COLO668 (cell line): ENCODE measurements around the gene ARSG.
"Not testable (repeated sequence)": the region's sequence is repeated elsewhere in the genome, so short reads cannot be mapped to it uniquely, and the experiment has no call there.

Experiments
- DNase-seq: peaks from one replicate; lab custom pipeline; 2025; ENCODE audit not compliant: unreplicated experiment; lab: John Stamatoyannopoulos, UW

Gene ARSG

GRCh38 chr17:68327823-68328557 lies 36.7 kb downstream of the ARSG start:
- DNase-seq = no peak

DNA sequence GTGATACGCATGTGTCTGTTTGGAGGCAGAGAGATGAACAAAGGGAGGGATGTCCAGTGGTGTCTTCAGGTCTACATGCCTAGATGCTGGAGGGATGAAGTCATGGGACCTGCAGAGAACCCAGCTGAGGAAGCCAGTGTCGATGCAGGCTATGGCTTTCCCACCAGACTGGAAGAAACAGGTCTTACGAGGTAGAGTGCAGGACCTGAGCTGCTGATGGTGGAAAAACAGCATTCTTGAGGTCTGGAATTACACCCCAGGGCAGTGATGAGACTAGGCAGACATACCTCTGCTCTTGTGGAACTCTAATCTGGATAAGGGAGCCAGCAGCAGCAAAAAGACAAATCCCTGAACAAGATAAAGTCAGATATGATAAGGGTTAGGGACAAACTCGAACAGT lies 37.4 kb downstream of the ARSG start:
- no peak for DNase-seq

- DNase-seq = no peak
Measured at GRCh38 chr17:68329331-68329730, 38.0 kb downstream of the ARSG start.

DNA sequence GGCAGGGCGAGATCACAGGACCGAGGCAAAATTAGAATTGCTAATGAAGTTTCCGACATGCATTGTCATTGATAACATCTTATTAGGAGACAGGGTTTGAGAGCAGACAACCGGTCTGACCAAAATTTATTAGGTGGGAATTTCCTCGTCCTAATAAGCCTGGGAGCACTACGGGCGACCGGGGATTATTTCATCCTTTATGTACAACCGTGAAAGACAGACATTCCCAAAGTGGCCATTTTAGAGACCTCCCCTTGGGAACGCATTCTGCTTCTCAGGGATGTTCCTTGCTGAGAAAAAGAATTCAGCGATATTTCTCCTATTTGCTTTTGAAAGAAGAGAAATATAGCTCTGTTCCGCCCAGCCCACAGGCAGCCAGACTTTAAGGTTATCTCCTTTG lies 40.6 kb downstream of the ARSG start:
- not testable (repeated sequence) for DNase-seq

- DNase-seq = no peak
Measured at GRCh38 chr17:68334393-68334792, 43.1 kb downstream of the ARSG start.

DNA sequence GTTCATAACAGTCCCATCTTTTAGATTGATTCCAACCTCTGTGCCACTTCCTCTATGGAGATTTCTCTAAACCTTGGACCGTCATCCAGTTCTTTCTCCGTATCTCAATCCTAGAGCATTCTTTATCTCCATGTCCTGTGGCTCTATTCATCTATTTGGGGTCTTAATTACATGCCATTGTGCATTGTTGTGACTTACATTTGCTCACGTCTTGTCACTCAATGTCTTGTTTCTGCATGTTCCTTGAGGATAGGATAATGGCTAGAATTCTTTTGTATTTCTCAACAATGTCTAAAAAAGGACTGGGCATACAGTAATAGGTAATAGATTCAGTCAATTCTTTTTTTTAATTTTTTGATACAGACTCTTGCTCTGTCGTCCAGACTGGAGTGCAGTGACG lies 50.2 kb downstream of the ARSG start:
- no peak for DNase-seq

DNA sequence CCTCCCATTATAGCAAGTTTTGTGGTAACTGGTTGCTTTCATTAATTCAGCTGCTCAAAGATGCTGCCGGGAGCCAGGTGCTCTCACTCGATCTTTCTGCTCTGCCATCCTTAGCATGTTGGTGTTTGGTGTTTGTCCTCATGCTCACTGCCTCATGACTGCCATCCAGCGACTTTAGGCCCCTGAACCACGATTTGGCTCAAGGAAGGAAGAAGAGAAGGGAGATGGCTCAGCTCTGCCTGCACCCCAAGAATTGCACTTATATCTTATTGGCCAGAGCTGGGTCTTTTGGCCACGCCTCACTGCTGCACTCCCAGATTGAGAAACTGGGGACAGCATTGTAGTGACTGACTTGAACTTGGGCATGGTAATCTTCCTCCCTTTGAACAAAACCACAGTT lies 52.7 kb downstream of the ARSG start:
- DNase-seq = no peak

DNA sequence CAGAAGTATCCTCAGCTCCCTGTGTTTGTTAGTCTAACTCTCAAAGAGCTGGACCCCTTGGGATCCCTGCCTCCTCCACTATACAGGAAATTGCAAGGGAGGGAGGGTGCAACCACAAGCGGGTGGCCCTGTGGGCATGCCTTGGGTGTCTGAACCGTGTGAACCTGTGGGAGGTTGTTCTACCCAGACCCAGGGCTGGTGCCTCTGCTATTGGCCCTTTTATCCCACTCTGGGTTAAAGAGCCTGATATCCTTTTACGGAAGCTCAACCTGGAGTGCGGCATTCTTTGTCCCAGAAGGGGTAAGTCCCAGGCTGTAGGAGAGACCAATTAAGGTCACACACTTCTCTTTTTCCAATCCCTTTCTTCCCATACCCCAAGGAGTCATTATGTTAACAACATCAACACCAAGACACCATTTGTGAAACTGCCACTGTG lies 53.4 kb downstream of the ARSG start:
- DNase-seq = no peak

GRCh38 chr17:68346448-68346847 lies 55.2 kb downstream of the ARSG start:
- DNase-seq = no peak

GRCh38 chr17:68347380-68347779 lies 56.1 kb downstream of the ARSG start:
- DNase-seq = no peak

DNA sequence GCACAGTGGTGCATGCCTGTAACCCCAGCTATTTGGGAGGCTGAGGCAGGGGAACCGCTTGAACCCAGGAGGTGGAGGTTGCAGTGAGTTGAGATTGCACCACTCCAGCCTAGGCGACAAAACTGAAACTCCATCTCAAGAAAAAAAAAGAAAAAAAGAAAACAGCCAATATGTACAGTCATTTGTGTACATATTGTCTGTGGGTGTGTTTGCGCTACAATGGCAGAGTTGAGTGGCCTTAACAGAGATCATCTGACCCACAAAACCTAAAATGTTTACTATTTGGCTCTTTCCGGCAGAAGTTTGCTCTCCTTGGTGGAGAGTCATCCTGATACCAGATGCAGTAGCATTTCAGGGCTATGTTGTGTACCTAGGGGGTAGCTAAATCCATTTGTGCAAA lies 57.9 kb downstream of the ARSG start:
- DNase-seq = no peak

GRCh38 chr17:68351395-68351794 lies 60.1 kb downstream of the ARSG start:
- DNase-seq = no peak

- DNase-seq = no peak
Measured at GRCh38 chr17:68352041-68352440, 60.7 kb downstream of the ARSG start.

DNA sequence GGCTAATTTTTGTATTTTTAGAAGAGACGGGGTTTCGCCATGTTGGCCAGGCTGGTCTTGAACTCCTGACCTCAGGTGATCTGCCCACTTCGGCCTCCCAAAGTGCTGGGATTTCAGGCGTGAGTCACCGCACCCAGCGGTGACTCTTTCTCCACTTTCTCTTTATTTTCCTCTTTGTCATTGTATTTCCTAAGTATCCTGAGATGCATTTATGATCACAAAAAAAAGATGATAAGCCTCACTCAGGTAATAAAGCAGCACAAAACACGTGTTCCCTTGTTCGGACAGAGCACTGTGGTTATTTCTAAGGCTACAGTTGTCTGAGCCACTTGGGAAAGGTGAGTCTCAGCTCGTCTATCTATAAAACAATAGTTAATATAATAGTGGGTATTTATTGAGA lies 61.4 kb downstream of the ARSG start:
- DNase-seq = not testable (repeated sequence)

DNA sequence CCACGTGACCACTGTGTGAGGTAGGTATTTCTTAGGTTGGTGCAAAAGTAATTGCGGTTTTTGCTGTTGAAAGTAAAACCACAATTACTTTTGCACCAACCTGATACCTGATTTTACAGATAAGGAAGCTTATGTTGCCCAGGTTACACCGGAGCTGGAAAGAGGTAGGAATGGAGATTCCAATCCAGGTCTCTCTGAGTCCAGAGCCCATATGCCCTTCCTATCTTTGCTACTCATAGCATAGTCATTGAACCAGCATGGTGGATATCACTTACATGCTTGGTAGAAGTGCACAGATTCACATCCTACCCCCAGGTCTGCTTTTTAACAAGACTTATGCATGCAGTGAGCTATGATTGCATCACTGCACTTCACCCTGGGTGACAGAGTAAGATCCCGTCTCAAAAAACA lies 61.8 kb downstream of the ARSG start:
- no peak for DNase-seq

- DNase-seq = not testable (repeated sequence)
Measured at GRCh38 chr17:68354311-68354710, 63.0 kb downstream of the ARSG start.

DNA sequence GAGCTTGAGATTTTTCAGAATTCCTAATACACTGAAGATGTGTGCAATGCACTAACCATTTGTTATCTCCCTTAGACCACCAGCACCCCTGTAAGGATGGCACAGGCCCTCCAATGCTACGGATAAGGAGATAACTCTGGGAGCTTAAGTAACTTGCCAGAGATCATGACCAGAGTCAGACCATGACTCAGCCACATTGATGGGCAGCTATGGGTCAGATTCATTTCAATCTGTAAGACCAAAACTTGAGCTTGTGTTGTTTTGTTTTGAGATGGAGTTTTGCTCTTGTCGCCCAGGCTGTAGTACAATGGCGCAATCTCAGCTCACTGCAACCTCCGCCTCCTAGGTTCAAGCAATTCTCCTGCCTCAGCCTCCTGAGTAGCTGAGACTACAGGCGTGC lies 63.8 kb downstream of the ARSG start:
- DNase-seq = not testable (repeated sequence)

DNA sequence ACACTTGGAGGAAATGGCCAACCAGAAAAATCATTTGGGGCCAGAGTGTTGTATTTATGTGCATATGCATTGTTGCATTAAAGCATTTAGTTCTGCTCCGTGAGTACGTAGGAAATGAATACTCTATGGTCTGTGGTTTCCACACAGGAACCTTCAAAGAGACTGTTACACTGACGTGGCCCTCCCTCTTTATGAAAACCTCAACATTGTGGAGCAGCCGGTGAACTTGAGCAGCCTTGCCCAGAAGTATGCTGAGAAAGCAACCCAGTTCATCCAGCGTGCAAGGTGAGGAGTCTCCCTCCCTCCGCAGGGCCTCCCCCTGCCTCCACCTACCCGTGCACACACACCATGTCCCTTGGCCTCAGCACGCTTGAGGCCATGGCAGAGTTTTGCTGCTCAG lies 65.2 kb downstream of the ARSG start:
- DNase-seq = no peak

GRCh38 chr17:68356949-68357455 lies 65.7 kb downstream of the ARSG start:
- DNase-seq = no peak

DNA sequence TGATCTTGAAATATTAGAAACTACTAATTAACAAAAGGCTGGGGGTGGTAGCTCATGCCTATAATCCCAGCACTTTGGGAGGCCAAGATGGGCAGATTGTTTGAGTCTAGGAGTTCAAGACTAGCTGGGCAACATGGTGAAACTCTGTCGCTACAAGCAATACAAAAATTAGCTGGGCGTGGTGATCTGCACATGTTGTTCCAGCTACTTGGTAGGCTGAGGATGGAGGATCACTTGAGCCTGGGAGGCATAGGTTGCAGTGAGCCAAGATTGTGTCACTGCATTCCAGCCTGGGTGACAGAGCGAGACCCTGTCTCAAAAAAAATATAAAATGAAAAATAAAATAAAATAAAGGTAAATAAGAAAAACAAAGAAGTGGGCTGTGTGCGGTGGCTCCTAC lies 66.6 kb downstream of the ARSG start:
- DNase-seq = no peak

DNA sequence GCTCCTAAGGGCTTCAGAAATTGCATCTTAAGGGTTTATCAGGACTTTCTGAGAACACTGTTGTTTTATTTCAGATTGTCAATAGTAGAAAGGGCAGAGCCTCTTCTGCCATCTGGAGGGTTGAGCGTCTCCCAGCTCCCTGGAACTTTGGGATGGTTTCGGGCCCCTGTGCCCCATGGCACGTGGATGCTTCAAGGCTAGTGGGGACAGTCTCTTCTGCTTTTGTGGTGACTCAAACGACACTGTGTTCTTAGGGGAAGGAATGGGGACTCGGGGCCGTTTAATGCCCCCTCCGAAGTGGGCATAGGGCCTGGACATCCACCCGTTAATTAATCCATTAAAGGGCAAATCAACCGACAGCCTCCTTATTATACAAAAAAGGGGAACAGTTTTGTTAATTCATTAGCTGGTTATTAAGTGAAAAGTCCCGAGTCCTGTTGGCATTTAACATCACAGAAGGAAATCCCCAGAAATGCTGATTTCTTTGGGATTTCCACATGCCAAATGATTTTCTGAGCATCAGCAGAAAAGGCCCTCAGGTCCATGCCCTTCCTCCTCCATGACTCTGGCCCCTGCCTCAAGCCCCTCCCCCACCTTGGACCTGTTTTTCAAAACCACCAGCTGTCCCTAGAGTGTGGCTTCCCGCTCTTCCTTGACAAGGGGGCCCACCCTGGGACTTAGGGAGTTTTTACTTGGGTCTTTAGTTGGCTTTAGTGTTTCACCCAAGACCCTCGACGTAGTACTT lies 68.7 kb downstream of the ARSG start:
- no peak for DNase-seq

- no peak for DNase-seq
Measured at GRCh38 chr17:68365469-68365868, 74.2 kb downstream of the ARSG start.
